HG03354 (cell line): ENCODE results near the gene IL1R2.
A peak's percentile ranks its signal among the peaks of the same experiment; 100 is the strongest.
"Not testable (repeated sequence)": the region's sequence is repeated elsewhere in the genome, so short reads cannot be mapped to it uniquely, and the experiment has no call there.

Experiments
- ATAC-seq: cut with Tn5 transposase; IDR thresholded peaks from one replicate; pipeline ENCODE4 v1.9.1; 2021; ENCODE audit warnings: mild to moderate bottlenecking; ENCODE audit not compliant: unreplicated experiment, poor library complexity, severe bottlenecking

Gene IL1R2

GRCh38 chr2:101995019-101995418 is 3.3 kb downstream of the IL1R2 start:
- ATAC-seq: no peak

GRCh38 chr2:101995804-101996203 is 4.0 kb downstream of the IL1R2 start:
- ATAC-seq: no peak

GRCh38 chr2:101998556-101998895 is 6.8 kb downstream of the IL1R2 start:
- no peak for ATAC-seq

GRCh38 chr2:101998896-101999789 is 7.4 kb downstream of the IL1R2 start:
- ATAC-seq: no peak

- ATAC-seq: no peak
These were observed 8.3 kb downstream of the IL1R2 start for GRCh38 chr2:102000012-102000411.

- no peak for ATAC-seq
These were observed 9.3 kb downstream of the IL1R2 start for GRCh38 chr2:102000813-102001766.

GRCh38 chr2:102001767-102002142 is 10.0 kb downstream of the IL1R2 start:
- ATAC-seq: no peak

- ATAC-seq: no peak
These were observed 10.5 kb downstream of the IL1R2 start for GRCh38 chr2:102002228-102002627.

- not testable (repeated sequence) for ATAC-seq
These were observed 11.1 kb downstream of the IL1R2 start for GRCh38 chr2:102002909-102003308.

GRCh38 chr2:102003696-102004095 is 11.9 kb downstream of the IL1R2 start:
- ATAC-seq: no peak

- no peak for ATAC-seq
These were observed 12.8 kb downstream of the IL1R2 start for GRCh38 chr2:102004581-102004980.

- no peak for ATAC-seq
These were observed 13.7 kb downstream of the IL1R2 start for GRCh38 chr2:102005449-102005848.

GRCh38 chr2:102005989-102006885 is 14.5 kb downstream of the IL1R2 start:
- peak; percentile 71 for ATAC-seq

- ATAC-seq: no peak
These were observed 15.1 kb downstream of the IL1R2 start for GRCh38 chr2:102006886-102007278.

- ATAC-seq: no peak
These were observed 16.7 kb downstream of the IL1R2 start for GRCh38 chr2:102008490-102008889.

GRCh38 chr2:102009557-102009956 is 17.8 kb downstream of the IL1R2 start:
- no peak for ATAC-seq

- no peak for ATAC-seq
These were observed 19.1 kb downstream of the IL1R2 start for GRCh38 chr2:102010902-102011301.

- no peak for ATAC-seq
These were observed 20.4 kb downstream of the IL1R2 start for GRCh38 chr2:102012061-102012614.

GRCh38 chr2:102013206-102014040 is 21.7 kb downstream of the IL1R2 start:
- ATAC-seq: no peak
